Astrocyte (in vitro differentiated cells and primary cell): ENCODE results near the gene AUNIP. TPM values are rescaled to one million over a fixed set of nuclear protein-coding genes. Genes with fewer than 3 reads are reported as not detected.

Experiments used
- DNase-seq: peaks from one replicate; pipeline ENCODE4 v3.0.0-alpha.2; 2010; ENCODE audit warnings: low read depth
- FAIRE-seq: peaks from 2 replicates; lab custom pipeline; 2011; peaks lifted over from hg19 to GRCh38; lab: Jason Lieb, UNC
- H2AFZ ChIP-seq: 2 replicates; pipeline ENCODE4 v1.6.0; 2012; ENCODE audit warnings: low read depth, low read length, inconsistent platforms
- H3K27ac ChIP-seq: 2 replicates; pipeline ENCODE4 v1.5.1; 2011; ENCODE audit warnings: low read depth, low read length, inconsistent platforms
- H3K27me3 ChIP-seq: 2 replicates; pipeline ENCODE4 v1.6.0; 2011; ENCODE audit warnings: low read length, inconsistent platforms; ENCODE audit not compliant: insufficient read depth
- H3K36me3 ChIP-seq: 2 replicates; pipeline ENCODE4 v1.5.1; 2011; ENCODE audit warnings: low read length, inconsistent platforms; ENCODE audit not compliant: insufficient read depth
- H3K4me1 ChIP-seq: 2 replicates; pipeline ENCODE4 v1.5.1; 2011; ENCODE audit warnings: low read length, inconsistent platforms; ENCODE audit not compliant: insufficient read depth
- H3K4me2 ChIP-seq: 2 replicates; pipeline ENCODE4 v1.6.0; 2012; ENCODE audit warnings: low read length, inconsistent platforms
- H3K4me3 ChIP-seq: 2 replicates; pipeline ENCODE4 v1.5.1; 2011; ENCODE audit warnings: low read depth, mild to moderate bottlenecking, low read length, inconsistent platforms; ENCODE audit not compliant: insufficient read depth
- H3K79me2 ChIP-seq: 2 replicates; pipeline ENCODE4 v1.6.0; 2012; ENCODE audit warnings: mild to moderate bottlenecking, low read length, inconsistent platforms; ENCODE audit not compliant: insufficient read depth
- H3K9ac ChIP-seq: 2 replicates; pipeline ENCODE4 v1.6.0; 2012; ENCODE audit warnings: mild to moderate bottlenecking, low read length, inconsistent platforms
- H3K9me3 ChIP-seq: 2 replicates; pipeline ENCODE4 v1.5.1; 2012; ENCODE audit warnings: low read depth, mild to moderate bottlenecking, low read length, inconsistent platforms; ENCODE audit not compliant: insufficient read depth
- H4K20me1 ChIP-seq: 2 replicates; pipeline ENCODE4 v1.6.0; 2012; ENCODE audit warnings: low read length, inconsistent platforms; ENCODE audit not compliant: insufficient read depth
- H3K27ac Mint-ChIP-seq: one replicate; pipeline ENCODE4 v1.8.0; 2021; ENCODE audit warnings: mild to moderate bottlenecking, mixed read lengths; ENCODE audit not compliant: unreplicated experiment
- H3K27me3 Mint-ChIP-seq: one replicate; pipeline ENCODE4 v1.8.0; 2021; ENCODE audit warnings: low read depth, mixed read lengths; ENCODE audit not compliant: unreplicated experiment
- H3K36me3 Mint-ChIP-seq: one replicate; pipeline ENCODE4 v1.8.0; 2021; ENCODE audit warnings: low read depth, mixed read lengths; ENCODE audit not compliant: unreplicated experiment
- H3K4me1 Mint-ChIP-seq: one replicate; pipeline ENCODE4 v1.8.0; 2021; ENCODE audit warnings: low read depth, mixed read lengths; ENCODE audit not compliant: unreplicated experiment
- H3K4me3 Mint-ChIP-seq: one replicate; pipeline ENCODE4 v1.8.0; 2021; ENCODE audit warnings: mild to moderate bottlenecking, moderate library complexity, mixed read lengths; ENCODE audit not compliant: unreplicated experiment
- H3K9me3 Mint-ChIP-seq: one replicate; pipeline ENCODE4 v1.8.0; 2021; ENCODE audit warnings: mild to moderate bottlenecking, mixed read lengths; ENCODE audit not compliant: unreplicated experiment
- CTCF ChIP-seq: IDR thresholded peaks from 2 replicates; pipeline ENCODE4 v1.5.1; 2011; ENCODE audit warnings: low read depth, mild to moderate bottlenecking, inconsistent platforms, low read length, moderate library complexity; ENCODE audit not compliant: insufficient read depth
- EZH2 ChIP-seq: IDR thresholded peaks from 2 replicates; pipeline ENCODE4 v1.6.1; 2012; ENCODE audit warnings: mild to moderate bottlenecking, low read length, inconsistent platforms; ENCODE audit not compliant: insufficient read depth
- total RNA-seq: library from RNA; stranded (reverse); gene quantifications from 2 replicates; pipeline ENCODE4 v1.2.1, GENCODE V29; 2021

Gene AUNIP
- total RNA-seq, 1 donor from 2014 or later, result 2.1 TPM

- DNase-seq, result no peak
- Mint-ChIP-seq H3K36me3 (peaks cover 10% of the 10 kb centered on the region), H3K9me3 (peaks cover 2% of the 10 kb centered on the region)
Observed at GRCh38 chr1:25811384-25812082, 47.7 kb downstream of the AUNIP start.

GRCh38 chr1:25810341-25811299 lies 48.6 kb downstream of the AUNIP start:
- no peaks in the 10 kb centered on the region for H3K27me3 Mint-ChIP-seq
- Histone ChIP-seq H3K9me3 (no peaks in the 10 kb centered on the region), H3K36me3 (peaks cover 5% of the 10 kb centered on the region), H2AFZ (no peak overlapping the region), H3K27ac (no peak overlapping the region), H4K20me1 (peaks cover 27% of the 10 kb centered on the region), H3K4me2 (no peak overlapping the region), H3K4me1 (peaks cover 10% of the 10 kb centered on the region), H3K9ac (peak overlapping the region; percentile 46), H3K4me3 (no peak overlapping the region), H3K79me2 (no peaks in the 10 kb centered on the region), H3K27me3 (no peaks in the 10 kb centered on the region)
- H3K36me3 Mint-ChIP-seq, result peaks cover 14% of the 10 kb centered on the region
- no peaks in the 10 kb centered on the region for H3K4me1 Mint-ChIP-seq
- FAIRE-seq, result no peak
- DNase-seq, result no peak
- TF ChIP-seq EZH2 (no peak), CTCF (peak; percentile 69)
- no peak overlapping the region for H3K4me3 Mint-ChIP-seq
- no peak overlapping the region for H3K27ac Mint-ChIP-seq
- peaks cover 2% of the 10 kb centered on the region for H3K9me3 Mint-ChIP-seq

More at GRCh38 chr1:25811384-25812082, 47.7 kb downstream of the AUNIP start:
- Mint-ChIP-seq H3K4me3 (no peak overlapping the region), H3K4me1 (no peaks in the 10 kb centered on the region), H3K27ac (no peak overlapping the region), H3K27me3 (no peaks in the 10 kb centered on the region)
- H3K9ac ChIP-seq, result peak overlapping the region; percentile 46
- H3K27me3 ChIP-seq, result no peaks in the 10 kb centered on the region
- no peaks in the 10 kb centered on the region for H3K9me3 ChIP-seq
- H4K20me1 ChIP-seq, result peaks cover 18% of the 10 kb centered on the region
- H3K27ac ChIP-seq, result no peak overlapping the region
- no peak overlapping the region for H3K4me2 ChIP-seq
- TF ChIP-seq EZH2 (no peak), CTCF (no peak)
- no peak overlapping the region for H2AFZ ChIP-seq
- H3K79me2 ChIP-seq, result no peaks in the 10 kb centered on the region
- no peak overlapping the region for H3K4me3 ChIP-seq
- H3K4me1 ChIP-seq, result peaks cover under 1% of the 10 kb centered on the region
- FAIRE-seq, result no peak
- peaks cover 3% of the 10 kb centered on the region for H3K36me3 ChIP-seq
